ENCODE data around the gene SLC2A9. TPM values are rescaled to one million over a fixed set of nuclear protein-coding genes. Genes with fewer than 3 reads are reported as not detected.
A peak's percentile ranks its signal among the peaks of the same experiment; 100 is the strongest.

Gene SLC2A9
- total and polyA plus RNA-seq, 2 of the 13 experiments (the other 11 are each of a cell fraction or from before 2014, with no cell fraction given) = 36.2 to 42.3 TPM

DNA sequence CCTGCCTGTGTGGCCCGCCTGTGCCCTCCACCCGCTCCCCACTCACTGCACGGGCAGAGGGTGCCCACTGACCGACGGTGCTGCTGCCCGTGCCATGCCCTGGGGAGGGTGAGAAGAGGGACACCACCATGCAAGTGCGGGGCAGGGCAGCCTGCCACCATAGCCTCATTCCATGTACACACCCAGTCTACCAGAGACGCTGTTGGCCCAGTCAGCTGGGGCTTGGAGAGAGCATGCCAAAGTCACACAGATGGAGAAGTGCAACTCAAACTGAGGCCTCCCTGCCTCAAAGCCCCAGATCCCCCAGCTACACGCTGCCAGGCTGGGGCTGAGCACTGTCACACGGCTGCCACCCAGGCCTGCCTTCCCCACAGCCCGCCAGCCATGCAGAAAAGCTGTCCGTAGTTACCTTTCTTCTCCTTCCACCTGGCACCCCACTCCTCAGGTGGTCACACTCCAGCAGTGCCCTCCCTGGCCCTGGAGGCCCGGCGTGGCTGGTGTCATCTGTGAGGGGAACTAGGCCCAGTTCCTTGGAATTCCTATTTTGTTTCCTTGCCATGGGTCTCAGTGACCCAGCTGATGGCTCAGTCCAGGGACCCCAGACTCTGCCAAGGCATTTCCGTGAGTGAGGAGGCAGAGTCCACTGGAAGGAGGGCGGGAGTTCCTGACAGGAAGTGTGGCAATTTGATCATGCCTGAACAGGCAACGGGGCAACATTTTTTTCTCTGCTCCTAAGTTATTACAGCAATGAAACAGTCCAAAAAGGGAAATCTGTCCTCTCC lies at the start of gene SLC2A9 (continued):
- TF ChIP-seq TMF1 (CRISPR knock-in tag; IDR thresholded peaks at IDR 0.05; ENCODE audit: low read depth) (no peak), SP1 (IDR thresholded peaks at IDR 0.05) (no peak), SP1 (CRISPR knock-in tag; IDR thresholded peaks at IDR 0.05) (no peak), ZNF121 (CRISPR knock-in tag; IDR thresholded peaks at IDR 0.05) (peak; percentile 97), ZIK1 (CRISPR knock-in tag; IDR thresholded peaks at IDR 0.05; ENCODE audit: borderline replicate concordance, low read depth) (no peak), PPARG (CRISPR knock-in tag; conservative IDR thresholded peaks at IDR 0.05) (peak; percentile 42; the same call in 1 of the 2 replicates), ZNF331 (CRISPR knock-in tag; IDR thresholded peaks at IDR 0.05) (peak; percentile 49; the same call in 1 of the 2 replicates), ZNF44 (CRISPR knock-in tag; IDR thresholded peaks at IDR 0.05) (0 out of 2 replicates have a peak, but pooled peaks have one; percentile 50), ZKSCAN5 (CRISPR knock-in tag; IDR thresholded peaks at IDR 0.05) (0 out of 2 replicates have a peak, but pooled peaks have one; percentile 19), JUN (CRISPR knock-in tag; IDR thresholded peaks at IDR 0.05) (0 out of 2 replicates have a peak, but pooled peaks have one; percentile 13), JARID2 (CRISPR knock-in tag; IDR thresholded peaks at IDR 0.05; ENCODE audit: insufficient replicate concordance) (no peak), SIX4 (CRISPR knock-in tag; IDR thresholded peaks at IDR 0.05) (no peak), ZSCAN22 (CRISPR knock-in tag; IDR thresholded peaks at IDR 0.05) (no peak; the same call in 1 of the 2 replicates), TGIF2 (CRISPR knock-in tag; IDR thresholded peaks at IDR 0.05) (0 out of 2 replicates have a peak, but pooled peaks have one; percentile 30), NFKB2 (CRISPR knock-in tag; IDR thresholded peaks at IDR 0.05; ENCODE audit: borderline replicate concordance) (0 out of 2 replicates have a peak, but pooled peaks have one; percentile 68), CCDC6 (CRISPR knock-in tag; IDR thresholded peaks at IDR 0.05) (no peak), DNMT1 (CRISPR knock-in tag; IDR thresholded peaks at IDR 0.05) (no peak), TARDBP (CRISPR knock-in tag; IDR thresholded peaks at IDR 0.05) (peak; percentile 61; the same call in 1 of the 2 replicates), MTA1 (CRISPR knock-in tag; IDR thresholded peaks at IDR 0.05; ENCODE audit: borderline replicate concordance) (peak; percentile 62; the same call in 1 of the 2 replicates), ZSCAN20 (CRISPR knock-in tag; IDR thresholded peaks at IDR 0.05; ENCODE audit: borderline replicate concordance) (no peak)
- TF ChIP-seq, protein P1, sequence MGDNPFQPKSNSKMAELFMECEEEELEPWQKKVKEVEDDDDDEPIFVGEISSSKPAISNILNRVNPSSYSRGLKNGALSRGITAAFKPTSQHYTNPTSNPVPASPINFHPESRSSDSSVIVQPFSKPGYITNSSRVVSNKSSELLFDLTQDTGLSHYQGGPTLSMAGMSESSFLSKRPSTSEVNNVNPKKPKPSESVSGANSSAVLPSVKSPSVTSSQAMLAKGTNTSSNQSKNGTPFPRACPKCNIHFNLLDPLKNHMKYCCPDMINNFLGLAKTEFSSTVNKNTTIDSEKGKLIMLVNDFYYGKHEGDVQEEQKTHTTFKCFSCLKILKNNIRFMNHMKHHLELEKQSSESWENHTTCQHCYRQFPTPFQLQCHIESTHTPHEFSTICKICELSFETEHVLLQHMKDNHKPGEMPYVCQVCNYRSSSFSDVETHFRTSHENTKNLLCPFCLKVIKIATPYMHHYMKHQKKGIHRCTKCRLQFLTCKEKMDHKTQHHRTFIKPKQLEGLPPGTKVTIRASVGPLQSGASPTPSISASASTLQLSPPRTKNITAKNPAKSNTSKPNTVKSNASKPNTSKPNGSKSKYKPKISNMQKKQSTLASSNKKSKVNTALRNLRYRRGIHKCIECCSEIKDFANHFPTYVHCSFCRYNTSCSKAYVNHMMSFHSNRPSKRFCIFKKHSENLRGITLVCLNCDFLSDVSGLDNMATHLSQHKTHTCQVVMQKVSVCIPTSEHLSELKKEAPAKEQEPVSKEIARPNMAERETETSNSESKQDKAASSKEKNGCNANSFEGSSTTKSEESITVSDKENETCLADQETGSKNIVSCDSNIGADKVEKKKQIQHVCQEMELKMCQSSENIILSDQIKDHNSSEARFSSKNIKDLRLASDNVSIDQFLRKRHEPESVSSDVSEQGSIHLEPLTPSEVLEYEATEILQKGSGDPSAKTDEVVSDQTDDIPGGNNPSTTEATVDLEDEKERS (CRISPR knock-in tag; IDR thresholded peaks at IDR 0.05) = peak; percentile 69; the same call in 1 of the 2 replicates
- TF ChIP-seq, protein P2, sequence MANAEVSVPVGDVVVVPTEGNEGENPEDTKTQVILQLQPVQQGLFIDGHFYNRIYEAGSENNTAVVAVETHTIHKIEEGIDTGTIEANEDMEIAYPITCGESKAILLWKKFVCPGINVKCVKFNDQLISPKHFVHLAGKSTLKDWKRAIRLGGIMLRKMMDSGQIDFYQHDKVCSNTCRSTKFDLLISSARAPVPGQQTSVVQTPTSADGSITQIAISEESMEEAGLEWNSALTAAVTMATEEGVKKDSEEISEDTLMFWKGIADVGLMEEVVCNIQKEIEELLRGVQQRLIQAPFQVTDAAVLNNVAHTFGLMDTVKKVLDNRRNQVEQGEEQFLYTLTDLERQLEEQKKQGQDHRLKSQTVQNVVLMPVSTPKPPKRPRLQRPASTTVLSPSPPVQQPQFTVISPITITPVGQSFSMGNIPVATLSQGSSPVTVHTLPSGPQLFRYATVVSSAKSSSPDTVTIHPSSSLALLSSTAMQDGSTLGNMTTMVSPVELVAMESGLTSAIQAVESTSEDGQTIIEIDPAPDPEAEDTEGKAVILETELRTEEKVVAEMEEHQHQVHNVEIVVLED (CRISPR knock-in tag; IDR thresholded peaks at IDR 0.05; ENCODE audit: borderline replicate concordance) = no peak
- TF ChIP-seq, protein P3, sequence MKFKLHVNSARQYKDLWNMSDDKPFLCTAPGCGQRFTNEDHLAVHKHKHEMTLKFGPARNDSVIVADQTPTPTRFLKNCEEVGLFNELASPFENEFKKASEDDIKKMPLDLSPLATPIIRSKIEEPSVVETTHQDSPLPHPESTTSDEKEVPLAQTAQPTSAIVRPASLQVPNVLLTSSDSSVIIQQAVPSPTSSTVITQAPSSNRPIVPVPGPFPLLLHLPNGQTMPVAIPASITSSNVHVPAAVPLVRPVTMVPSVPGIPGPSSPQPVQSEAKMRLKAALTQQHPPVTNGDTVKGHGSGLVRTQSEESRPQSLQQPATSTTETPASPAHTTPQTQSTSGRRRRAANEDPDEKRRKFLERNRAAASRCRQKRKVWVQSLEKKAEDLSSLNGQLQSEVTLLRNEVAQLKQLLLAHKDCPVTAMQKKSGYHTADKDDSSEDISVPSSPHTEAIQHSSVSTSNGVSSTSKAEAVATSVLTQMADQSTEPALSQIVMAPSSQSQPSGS (CRISPR knock-in tag; IDR thresholded peaks at IDR 0.05) = 0 out of 2 replicates have a peak, but pooled peaks have one; percentile 39
- TF ChIP-seq, protein P4, sequence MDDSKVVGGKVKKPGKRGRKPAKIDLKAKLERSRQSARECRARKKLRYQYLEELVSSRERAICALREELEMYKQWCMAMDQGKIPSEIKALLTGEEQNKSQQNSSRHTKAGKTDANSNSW (CRISPR knock-in tag; IDR thresholded peaks at IDR 0.05; ENCODE audit: borderline replicate concordance) = no peak; the same call in 1 of the 2 replicates

All from HepG2 (cell line).